HL-60/S4 treated with phorbol 12-myristate 13-acetate at 8.2 ng/mL for 4 days and 3 days (cell line): ENCODE measurements around the gene PXMP2.

Experiments
- in situ Hi-C: fragments of 300-500 bp; cut with MboI; formaldehyde crosslinking; loops from 2 replicates; pipeline ENCODE4 v1.15.0; 2022; ENCODE audit warnings: low sequenced_read_pairs

The PXMP2 gene

DNA sequence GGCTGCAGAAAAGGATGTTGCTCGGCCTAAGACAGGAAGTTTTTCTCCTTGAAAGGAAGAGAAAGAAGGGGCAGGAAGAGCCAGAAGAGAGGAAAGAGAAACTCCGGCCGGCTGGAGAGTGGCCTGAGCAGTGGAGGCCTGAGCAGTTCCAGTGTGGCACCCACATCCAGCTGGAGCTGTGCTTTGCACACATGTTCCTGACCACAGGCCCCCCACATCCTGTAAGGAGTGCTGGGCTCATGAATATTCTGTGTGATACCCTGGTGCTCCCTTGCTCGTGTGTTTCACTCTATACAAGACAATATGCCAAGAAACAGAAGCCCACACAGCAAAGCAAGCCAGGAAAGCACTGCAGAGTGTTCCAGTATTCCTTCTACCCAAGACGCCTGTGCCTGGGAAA lies 27.3 kb upstream of the PXMP2 start:
- in situ Hi-C loops = no loop called here

DNA sequence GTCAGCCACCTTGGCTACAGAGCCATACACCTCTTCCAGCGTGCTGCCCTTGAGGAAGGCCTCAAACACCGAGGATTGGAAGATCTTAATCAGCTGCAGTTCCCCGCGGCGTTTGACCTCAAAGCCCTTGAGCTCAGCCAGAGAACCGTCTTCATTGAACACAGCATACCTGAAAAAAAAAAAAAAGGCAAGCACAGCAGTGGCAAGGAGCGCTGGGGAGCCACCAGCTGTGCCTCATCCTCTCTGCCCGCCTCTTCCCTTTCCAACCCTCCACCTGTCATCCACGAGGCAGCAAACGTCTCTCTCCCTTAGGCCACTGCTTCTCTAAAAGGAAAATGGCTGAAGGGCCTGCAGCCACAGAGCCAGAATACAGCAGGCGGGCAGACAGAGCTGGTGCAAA lies 26.4 kb upstream of the PXMP2 start:
- in situ Hi-C loops = no loop called here

DNA sequence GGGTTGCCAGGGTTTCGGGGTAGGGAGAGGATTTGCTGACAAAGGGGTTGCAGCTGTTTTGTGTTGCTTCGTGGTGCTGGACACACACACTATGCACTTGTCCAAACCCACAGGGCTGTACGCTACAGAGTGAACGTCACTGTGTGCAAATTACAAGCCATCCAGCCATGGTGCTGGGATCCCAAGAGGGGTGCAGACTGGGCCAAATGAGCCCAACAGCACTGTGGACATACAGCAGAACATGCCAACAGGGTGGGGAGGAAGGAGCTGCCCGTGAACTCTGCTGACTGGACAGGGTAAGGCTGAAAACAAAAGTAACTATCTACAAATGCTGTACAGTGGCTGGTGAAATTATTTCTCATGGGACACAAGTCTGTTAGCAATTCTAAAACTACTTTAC lies 25.4 kb upstream of the PXMP2 start:
- in situ Hi-C loops = no loop called here

- in situ Hi-C loops = no loop called here
Observed at GRCh38 chr12:132662901-132663755, 24.3 kb upstream of the PXMP2 start.

DNA sequence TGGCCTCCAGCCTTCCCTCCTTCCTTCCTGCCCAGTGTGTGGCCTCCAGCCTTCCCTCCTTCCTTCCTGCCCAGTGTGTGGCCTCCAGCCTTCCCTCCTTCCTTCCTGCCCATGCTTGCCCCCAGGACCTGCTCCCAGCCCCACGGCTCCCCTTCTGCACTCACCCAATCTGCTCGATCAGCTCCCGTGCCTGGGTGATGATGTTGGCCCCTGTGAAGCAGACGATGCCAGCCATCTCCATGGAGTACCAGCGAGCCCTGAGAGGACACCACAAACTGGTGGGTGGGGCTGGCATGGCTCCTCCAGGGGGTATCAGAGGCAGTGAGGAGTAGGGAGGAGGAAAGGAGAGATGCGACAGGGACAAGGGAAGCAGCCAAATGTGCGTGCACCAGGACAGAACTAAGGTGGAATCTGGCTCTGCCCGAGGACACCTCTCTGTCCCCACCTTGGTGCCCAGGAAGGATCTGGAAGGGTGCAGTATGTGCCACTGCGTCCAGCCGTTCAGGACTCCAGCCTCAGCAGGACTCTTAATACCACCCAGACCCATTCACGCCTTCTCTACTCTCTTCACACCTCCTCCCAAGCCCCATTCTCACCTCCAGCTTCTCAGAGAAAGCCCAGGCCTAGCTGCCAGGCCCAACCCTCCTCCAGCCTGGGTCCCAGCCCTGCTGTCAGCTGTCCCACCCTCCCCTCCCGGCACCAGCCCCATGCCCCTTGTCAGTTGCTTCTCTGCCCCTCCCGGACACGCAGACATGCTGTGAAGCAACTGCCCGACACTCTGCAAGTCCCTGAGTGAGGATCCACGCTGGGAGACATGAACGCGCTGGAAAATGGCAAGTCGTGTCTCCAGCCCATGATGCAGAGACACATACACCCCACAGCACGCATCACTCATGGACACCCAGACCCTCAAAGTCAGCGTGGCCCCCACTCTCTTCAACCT lies 22.9 kb upstream of the PXMP2 start:
- in situ Hi-C loops = no loop called here

DNA sequence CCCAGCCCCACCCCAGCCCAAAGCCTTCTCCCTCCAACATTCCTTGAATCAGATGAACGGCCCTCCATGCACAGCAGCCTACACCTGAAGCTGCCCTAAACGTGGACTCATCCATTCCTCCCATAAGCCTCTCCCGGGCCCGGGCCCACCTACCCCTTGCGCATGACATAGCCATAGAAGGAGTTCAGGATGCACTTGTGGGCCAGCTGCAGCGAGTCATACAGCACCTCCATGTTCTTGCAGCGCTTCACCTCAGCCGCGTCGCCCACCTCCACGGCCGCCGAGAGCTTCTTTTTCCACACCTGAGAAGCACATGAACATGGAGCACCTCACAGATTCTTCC lies 22.3 kb upstream of the PXMP2 start:
- in situ Hi-C loops = no loop called here

- in situ Hi-C loops = no loop called here
Observed at GRCh38 chr12:132665794-132666193, 21.6 kb upstream of the PXMP2 start.

DNA sequence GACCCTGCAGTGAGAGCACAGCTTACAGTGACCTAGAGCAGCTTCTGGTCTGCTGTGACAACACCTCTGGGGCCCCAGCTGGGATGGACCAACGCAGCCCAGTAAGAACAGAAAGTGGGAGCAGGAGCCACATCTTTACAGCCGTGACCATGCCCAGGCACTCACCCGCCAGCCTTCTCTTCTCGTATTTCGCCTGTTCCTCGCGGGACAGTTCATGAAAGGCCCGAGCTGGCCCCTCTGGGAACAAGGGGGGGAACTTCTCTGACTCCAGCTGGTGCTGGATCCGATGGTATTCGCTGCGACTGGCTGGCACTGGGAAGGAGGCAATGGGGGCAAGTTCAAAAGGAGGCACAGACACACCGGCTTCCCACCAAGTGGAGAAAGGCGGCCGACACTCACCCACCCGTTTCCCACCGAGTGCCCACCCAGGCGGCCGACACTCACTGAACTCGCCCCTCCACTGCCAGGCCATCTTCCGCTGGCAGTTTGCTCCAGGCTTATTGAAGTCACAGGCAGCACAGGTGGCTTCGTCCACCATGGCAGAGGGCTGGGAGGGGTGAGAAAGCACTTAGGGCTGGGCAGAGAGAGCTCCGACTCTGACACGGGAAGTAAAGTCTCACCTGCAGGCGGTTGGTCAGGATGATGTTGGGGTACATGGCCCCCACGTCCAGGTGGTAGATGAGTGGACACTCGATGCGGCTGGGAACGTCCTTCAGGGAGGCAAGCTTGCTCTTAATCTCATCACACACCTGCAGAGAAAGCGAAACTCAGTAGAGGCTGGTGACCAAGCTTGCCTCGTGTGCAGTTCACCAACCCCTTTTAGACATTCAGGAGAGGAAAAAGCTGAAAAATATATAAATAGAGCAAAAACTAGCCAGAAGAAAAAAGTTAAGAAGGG lies 18.9 kb upstream of the PXMP2 start:
- in situ Hi-C loops = no loop called here

GRCh38 chr12:132669166-132669879 lies 18.1 kb upstream of the PXMP2 start:
- in situ Hi-C loops = no loop called here

DNA sequence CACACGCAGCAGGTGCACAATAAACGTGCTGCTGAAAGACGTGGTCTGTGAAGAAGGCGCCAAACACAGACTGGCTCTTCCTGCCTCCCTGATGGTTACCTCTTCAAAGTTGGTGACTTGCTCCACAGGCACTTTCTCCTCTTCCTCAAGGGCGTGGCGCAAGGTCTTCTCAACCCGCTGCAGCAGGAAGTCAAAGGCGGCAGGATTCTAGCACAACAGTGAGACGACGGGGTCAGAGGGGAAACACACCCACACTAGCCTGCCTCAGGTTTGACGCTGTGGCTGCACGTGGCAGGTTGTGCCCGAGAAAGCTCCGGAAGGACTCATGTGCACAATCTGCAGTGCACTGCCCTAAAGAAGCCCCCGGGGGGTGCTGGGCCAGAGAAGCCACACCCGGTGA lies 15.3 kb upstream of the PXMP2 start:
- in situ Hi-C loops = no loop called here

DNA sequence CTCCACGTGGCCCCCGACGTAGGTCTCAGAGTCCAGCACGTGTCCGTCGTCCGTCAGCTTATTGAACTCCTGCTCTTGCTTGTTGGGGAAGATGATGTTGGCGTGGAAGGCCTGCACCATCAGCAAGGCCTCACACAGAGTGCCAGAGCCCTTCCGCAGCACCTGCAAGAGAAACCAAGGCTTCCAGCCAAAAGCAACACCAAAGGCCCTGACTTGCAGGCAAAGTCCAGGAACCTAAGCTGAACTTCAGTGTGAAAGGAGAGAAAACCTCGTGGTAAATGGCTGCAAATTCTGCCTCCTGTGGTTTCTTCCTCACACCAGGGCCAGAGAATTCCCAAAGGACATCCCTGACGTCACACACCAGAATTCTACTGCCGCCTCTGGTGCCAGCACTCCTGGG lies 14.7 kb upstream of the PXMP2 start:
- in situ Hi-C loops = no loop called here

DNA sequence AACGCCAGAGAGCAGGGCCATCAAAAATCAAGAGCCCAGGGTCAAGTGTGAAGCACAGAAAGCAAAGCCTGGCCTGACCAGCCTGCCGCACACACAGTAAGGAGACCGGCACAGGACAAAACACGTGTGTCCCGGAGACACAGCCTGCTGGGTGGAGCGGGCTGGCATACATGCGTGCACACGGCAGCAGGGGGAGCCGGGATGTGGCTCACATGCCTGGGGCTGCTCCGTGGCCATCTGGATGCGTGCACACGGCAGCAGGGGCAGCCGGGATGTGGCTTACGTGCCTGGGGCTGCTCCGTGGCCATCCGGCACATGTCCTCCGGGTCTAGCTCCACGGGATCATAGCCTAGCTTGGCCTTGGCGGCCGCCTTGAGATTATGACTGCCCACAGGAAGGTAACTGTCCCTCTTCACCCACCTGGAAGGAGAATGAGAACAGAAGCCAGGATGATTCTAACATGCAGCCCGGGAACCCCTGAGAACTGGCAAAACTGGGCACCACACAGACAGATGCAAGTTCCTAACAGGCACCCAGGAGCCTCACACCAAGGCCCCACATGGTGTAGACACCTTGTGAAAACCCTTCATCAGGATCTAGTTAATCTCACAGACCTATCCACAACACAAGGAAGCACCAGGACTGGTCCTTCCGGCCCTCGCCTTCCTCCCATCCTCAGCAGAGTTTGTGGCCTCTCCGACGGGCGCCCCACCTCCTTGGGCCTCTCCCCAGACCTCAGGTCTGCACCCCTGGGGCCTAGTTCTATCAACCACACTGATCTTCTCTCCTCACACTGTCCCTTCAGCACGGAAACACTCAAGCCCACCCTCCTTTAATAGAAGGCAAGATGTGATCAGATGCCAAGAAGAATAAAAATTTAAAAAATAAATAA lies 13.9 kb upstream of the PXMP2 start:
- in situ Hi-C loops = no loop called here

DNA sequence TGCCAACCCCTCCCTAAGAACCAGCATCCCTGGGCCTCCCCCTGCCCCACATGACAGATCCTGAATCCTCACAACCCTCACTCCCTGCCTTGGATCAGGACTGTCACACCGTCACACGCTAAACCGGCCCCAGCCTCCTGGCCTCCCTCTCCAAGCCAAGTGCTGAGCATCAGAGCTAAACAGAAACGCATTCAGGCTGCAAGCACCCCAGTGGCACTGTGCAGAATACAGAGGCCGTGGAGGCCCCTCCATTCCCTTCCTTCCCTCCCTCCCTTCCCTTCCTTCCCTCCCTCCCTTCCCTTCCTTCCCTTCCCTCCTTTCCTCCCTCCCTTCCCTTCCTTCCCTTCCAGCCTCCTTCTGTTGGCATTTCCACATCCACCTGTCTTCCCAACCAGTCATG lies 12.8 kb upstream of the PXMP2 start:
- in situ Hi-C loops = no loop called here

DNA sequence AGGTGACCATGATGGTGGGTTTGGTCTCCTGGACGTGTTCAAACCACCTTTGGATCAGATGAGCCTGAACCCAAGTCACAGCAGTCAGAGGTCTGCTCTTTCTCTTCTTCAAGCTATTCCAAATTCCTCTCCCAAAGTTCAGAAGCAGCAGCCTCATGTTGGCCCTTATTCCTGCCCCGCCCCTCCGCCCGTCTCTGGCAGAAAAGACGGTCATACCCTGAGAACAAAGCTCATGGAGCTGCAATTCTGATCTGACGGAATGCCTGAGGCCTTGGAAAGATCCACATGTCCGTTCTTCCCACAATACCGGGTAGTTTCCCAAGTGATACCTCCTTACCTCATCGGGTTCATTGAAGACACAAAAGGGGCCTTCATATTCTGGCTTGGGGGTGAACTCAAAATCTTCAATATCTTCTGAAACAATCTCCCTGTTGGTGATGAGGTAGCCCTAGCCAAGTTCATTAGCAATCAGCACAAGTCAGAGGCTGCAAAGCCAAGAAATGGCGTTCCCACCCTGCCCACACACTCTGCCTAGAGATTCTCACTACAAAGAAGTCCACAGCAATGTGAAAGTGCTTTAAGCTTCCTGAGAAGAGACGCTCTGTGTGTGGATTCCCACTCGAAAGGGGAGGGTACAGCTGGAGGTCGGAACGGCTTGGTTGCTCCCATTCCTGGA lies 11.5 kb upstream of the PXMP2 start:
- in situ Hi-C loops = no loop called here

- in situ Hi-C loops = no loop called here
Observed at GRCh38 chr12:132677492-132677891, 9.9 kb upstream of the PXMP2 start.

DNA sequence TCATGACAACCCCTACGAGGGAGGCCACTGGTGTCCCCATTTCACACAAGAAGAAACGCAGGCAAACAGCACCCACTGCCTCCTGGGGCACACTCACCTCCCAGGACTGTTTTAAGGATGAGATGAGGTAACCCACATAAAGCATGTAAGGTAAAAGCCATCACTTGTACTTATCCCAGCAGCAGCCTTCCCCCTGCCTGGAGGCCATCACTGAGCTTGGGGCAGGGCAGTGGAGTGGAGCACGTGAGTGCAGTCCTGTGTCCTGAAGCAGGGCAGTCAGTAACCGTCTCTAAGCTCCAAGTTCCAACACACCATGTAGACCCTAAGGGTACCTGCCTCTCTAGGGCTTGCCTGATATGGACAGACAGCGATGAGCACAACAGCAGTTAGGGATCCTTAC lies 2.0 kb upstream of the PXMP2 start:
- in situ Hi-C loops = no loop called here

DNA sequence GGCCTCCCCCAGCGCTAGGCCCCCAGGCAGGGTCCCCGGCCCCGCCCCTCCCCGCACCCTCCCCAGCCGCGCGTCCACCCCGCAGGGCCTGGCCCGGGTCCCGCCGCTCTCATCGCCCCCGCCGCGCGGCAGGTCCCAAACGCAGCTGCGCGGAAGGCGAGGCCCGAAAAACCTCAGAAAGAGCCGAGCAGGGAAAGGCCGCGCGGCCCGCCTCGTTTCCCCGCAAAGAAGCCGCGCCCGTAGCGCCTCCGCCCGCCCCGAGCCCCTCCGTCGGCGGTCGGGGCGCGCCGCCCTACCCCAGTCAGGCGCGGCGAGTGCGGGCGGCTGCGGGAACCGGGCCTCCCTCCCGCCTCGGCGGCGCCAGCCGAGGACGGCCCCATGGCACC lies 569 bp upstream of the PXMP2 start:
- in situ Hi-C loops = no loop called here

DNA sequence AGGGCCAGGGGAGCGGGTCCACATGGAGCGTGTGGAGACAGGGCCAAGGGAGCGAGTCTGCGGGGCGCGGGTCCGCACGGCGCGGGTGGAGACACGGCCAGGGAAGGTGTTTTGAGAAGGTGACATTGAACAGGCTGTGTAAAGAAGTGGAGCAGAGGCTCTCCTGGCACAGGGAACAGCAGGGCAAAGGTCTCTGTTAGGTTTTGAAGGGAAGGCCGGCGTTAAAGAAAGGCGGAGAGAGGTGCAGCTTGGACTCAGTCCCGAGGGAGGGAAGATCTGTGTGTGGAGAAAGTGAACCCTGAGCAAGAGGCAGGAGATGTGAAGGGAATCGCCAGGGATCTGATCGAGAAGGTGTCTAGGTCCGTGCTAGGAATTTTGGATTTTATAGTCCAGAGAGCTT lies 1.8 kb downstream of the PXMP2 start:
- in situ Hi-C loops = no loop called here

GRCh38 chr12:132690112-132690511 lies 2.7 kb downstream of the PXMP2 start:
- in situ Hi-C loops = no loop called here
